ENCODE data around the gene GCNT1. TPM values are rescaled to one million over a fixed set of nuclear protein-coding genes. Genes with fewer than 3 reads are reported as not detected.
A peak's percentile ranks its signal among the peaks of the same experiment; 100 is the strongest.

The GCNT1 gene
- total RNA-seq, 2 donors from 2014 or later, result 70.6 to 76.1 TPM

- H3K4me3 ChIP-seq (ENCODE audit: low read length), result no peak overlapping the region
These were observed 4.7 kb upstream of the GCNT1 start for GRCh38 chr9:76454311-76454710.

GRCh38 chr9:76456202-76456926, 2.6 kb upstream of the GCNT1 start:
- Mint-ChIP-seq H3K36me3 (ENCODE audit: low read depth) (peaks cover 7% of the 10 kb centered on the region), H3K9me3 (peaks cover 4% of the 10 kb centered on the region), H3K27me3 (ENCODE audit: insufficient read depth) (peaks cover 9% of the 10 kb centered on the region), H3K27ac (peak overlapping the region; percentile 31), H3K4me3 (no peak overlapping the region), H3K4me1 (peaks cover 29% of the 10 kb centered on the region)
- H3K36me3 ChIP-seq (ENCODE audit: control insufficient read depth, insufficient read depth, low read length), result peaks cover 8% of the 10 kb centered on the region
- DNase-seq, result peak; percentile 89
- H3K4me1 ChIP-seq (ENCODE audit: control insufficient read depth, insufficient read depth, low read length), result peaks cover 7% of the 10 kb centered on the region
- WGBS, 2 experiments (ENCODE audit: insufficient coverage in 1 of 2, insufficient read length in 1 of 2), result 63 to 75% methylated on average over 1 to 4 of the region's 4 CpGs
- H3K4me3 ChIP-seq (ENCODE audit: low read length), result peak overlapping the region; percentile 59
- H3K27me3 ChIP-seq (ENCODE audit: control insufficient read depth, insufficient read depth, low read length, poor library complexity, severe bottlenecking), result no peaks in the 10 kb centered on the region
- H3K9ac ChIP-seq (ENCODE audit: extremely low read depth, low read length, poor library complexity, severe bottlenecking), result no peak overlapping the region
- H3K9me3 ChIP-seq (ENCODE audit: control insufficient read depth, low read length), result no peaks in the 10 kb centered on the region
- TF ChIP-seq CTCF (conservative IDR thresholded peaks at IDR 0.05), result no peak
- H3K27ac ChIP-seq (ENCODE audit: low read depth, low read length), result no peak overlapping the region

More at GRCh38 chr9:76454311-76454710, 4.7 kb upstream of the GCNT1 start:
- Histone ChIP-seq H3K27ac (ENCODE audit: low read depth, low read length) (no peak overlapping the region), H3K9ac (ENCODE audit: extremely low read depth, low read length, poor library complexity, severe bottlenecking) (no peak overlapping the region), H3K9me3 (ENCODE audit: control insufficient read depth, low read length) (peaks cover 4% of the 10 kb centered on the region), H3K36me3 (ENCODE audit: control insufficient read depth, insufficient read depth, low read length) (no peaks in the 10 kb centered on the region), H3K4me1 (ENCODE audit: control insufficient read depth, insufficient read depth, low read length) (peaks cover 7% of the 10 kb centered on the region), H3K27me3 (ENCODE audit: control insufficient read depth, insufficient read depth, low read length, poor library complexity, severe bottlenecking) (no peaks in the 10 kb centered on the region)
- Mint-ChIP-seq H3K27me3 (ENCODE audit: insufficient read depth) (peaks cover 11% of the 10 kb centered on the region), H3K27ac (no peak overlapping the region), H3K36me3 (ENCODE audit: low read depth) (peaks cover 2% of the 10 kb centered on the region), H3K9me3 (peaks cover 10% of the 10 kb centered on the region), H3K4me1 (peaks cover 23% of the 10 kb centered on the region), H3K4me3 (no peak overlapping the region)
- DNase-seq, result no peak
- 58% methylated on average over 4 of the region's 4 CpGs; no CpG with 5 or more reads in 1 of the 2 experiments for WGBS, 2 experiments (ENCODE audit: insufficient coverage in 1 of 2, insufficient read length in 1 of 2)
- no peak for TF ChIP-seq CTCF (conservative IDR thresholded peaks at IDR 0.05)

- H3K27ac ChIP-seq (ENCODE audit: low read depth, low read length), result no peak overlapping the region
These were observed 983 bp downstream of the GCNT1 start for GRCh38 chr9:76459694-76460635.

More at GRCh38 chr9:76459694-76460635, 983 bp downstream of the GCNT1 start:
- 0 to 2% methylated on average over 24 to 32 of the region's 32 CpGs for WGBS, 2 experiments (ENCODE audit: insufficient coverage in 1 of 2, insufficient read length in 1 of 2)
- Histone ChIP-seq H3K9me3 (ENCODE audit: control insufficient read depth, low read length) (no peaks in the 10 kb centered on the region), H3K27me3 (ENCODE audit: control insufficient read depth, insufficient read depth, low read length, poor library complexity, severe bottlenecking) (no peaks in the 10 kb centered on the region), H3K4me1 (ENCODE audit: control insufficient read depth, insufficient read depth, low read length) (peaks cover 15% of the 10 kb centered on the region), H3K9ac (ENCODE audit: extremely low read depth, low read length, poor library complexity, severe bottlenecking) (peak overlapping the region; percentile 74), H3K4me3 (ENCODE audit: low read length) (peak overlapping the region; percentile 98), H3K36me3 (ENCODE audit: control insufficient read depth, insufficient read depth, low read length) (peaks cover 44% of the 10 kb centered on the region)
- Mint-ChIP-seq H3K27ac (peak overlapping the region; percentile 92), H3K4me3 (peak overlapping the region; percentile 84), H3K9me3 (no peaks in the 10 kb centered on the region), H3K27me3 (ENCODE audit: insufficient read depth) (no peaks in the 10 kb centered on the region), H3K36me3 (ENCODE audit: low read depth) (peaks cover 33% of the 10 kb centered on the region), H3K4me1 (peaks cover 38% of the 10 kb centered on the region)
- TF ChIP-seq CTCF (conservative IDR thresholded peaks at IDR 0.05), result peak; percentile 77
- DNase-seq, result peak; percentile 90
